Glutamatergic neuron (in vitro differentiated cells): Measurements from ENCODE around the gene ZNF385A. TPM values are rescaled to one million over a fixed set of nuclear protein-coding genes. Genes with fewer than 3 reads are reported as not detected.
A peak's percentile ranks its signal among the peaks of the same experiment; 100 is the strongest.

ENCODE experiments used
- DNase-seq: peaks from one replicate; pipeline ENCODE4 v3.0.0; 2022
- H3K27ac Mint-ChIP-seq: one replicate; pipeline ENCODE4 v1.8.0; 2020; ENCODE audit warnings: mild to moderate bottlenecking, mixed read lengths, inconsistent platforms; ENCODE audit not compliant: unreplicated experiment
- H3K27me3 Mint-ChIP-seq: one replicate; pipeline ENCODE4 v1.8.0; 2020; ENCODE audit warnings: mild to moderate bottlenecking, moderate library complexity, mixed read lengths, inconsistent platforms; ENCODE audit not compliant: unreplicated experiment
- H3K36me3 Mint-ChIP-seq: one replicate; pipeline ENCODE4 v1.8.0; 2020; ENCODE audit warnings: mild to moderate bottlenecking, mixed read lengths, inconsistent platforms; ENCODE audit not compliant: unreplicated experiment
- H3K4me1 Mint-ChIP-seq: one replicate; pipeline ENCODE4 v1.8.0; 2020; ENCODE audit warnings: mild to moderate bottlenecking, low read depth, mixed read lengths, inconsistent platforms; ENCODE audit not compliant: unreplicated experiment
- H3K4me3 Mint-ChIP-seq: one replicate; pipeline ENCODE4 v1.8.0; 2020; ENCODE audit warnings: mild to moderate bottlenecking, mixed read lengths, inconsistent platforms; ENCODE audit not compliant: unreplicated experiment
- H3K9me3 Mint-ChIP-seq: one replicate; pipeline ENCODE4 v1.8.0; 2020; ENCODE audit warnings: mild to moderate bottlenecking, moderate library complexity, mixed read lengths, inconsistent platforms; ENCODE audit not compliant: unreplicated experiment
- total RNA-seq: library from RNA; stranded (reverse); fragmentation: NEBNext Ultra II Directional; extraction: Animal tissue kit (Norgen Biotek cat#: 25700); gene quantifications from one replicate; pipeline ENCODE4 v1.2.1, GENCODE V29; 2021; ENCODE audit not compliant: unreplicated experiment
- TF ChIP-seq, protein P1 (sequence below): fragments of 200-600 bp; sonication (generic); IDR thresholded peaks from one replicate; pipeline ENCODE4 v1.5.0; 2021; ENCODE audit not compliant: partially characterized antibody, unreplicated experiment

ZNF385A gene
- total RNA-seq, 1 donor from 2014 or later = 26.6 TPM

DNA sequence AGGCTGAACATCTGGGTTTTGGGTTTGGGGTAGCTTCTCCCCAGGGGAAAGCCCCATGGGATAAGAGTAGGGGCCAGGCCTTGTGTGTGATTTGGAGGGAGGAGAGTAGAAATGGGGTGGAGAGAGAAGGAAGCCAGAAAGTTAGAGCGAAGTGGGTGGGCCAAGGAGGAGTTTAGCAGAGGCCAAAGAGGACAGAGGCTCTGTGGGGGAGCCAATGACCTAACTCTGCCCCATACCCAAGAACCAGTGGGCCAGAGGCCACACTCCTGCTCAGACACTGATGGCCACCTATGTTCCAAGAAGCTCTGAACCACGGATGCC, 9.3 kb downstream of the ZNF385A start:
- no peak for DNase-seq
- TF ChIP-seq, protein P1, sequence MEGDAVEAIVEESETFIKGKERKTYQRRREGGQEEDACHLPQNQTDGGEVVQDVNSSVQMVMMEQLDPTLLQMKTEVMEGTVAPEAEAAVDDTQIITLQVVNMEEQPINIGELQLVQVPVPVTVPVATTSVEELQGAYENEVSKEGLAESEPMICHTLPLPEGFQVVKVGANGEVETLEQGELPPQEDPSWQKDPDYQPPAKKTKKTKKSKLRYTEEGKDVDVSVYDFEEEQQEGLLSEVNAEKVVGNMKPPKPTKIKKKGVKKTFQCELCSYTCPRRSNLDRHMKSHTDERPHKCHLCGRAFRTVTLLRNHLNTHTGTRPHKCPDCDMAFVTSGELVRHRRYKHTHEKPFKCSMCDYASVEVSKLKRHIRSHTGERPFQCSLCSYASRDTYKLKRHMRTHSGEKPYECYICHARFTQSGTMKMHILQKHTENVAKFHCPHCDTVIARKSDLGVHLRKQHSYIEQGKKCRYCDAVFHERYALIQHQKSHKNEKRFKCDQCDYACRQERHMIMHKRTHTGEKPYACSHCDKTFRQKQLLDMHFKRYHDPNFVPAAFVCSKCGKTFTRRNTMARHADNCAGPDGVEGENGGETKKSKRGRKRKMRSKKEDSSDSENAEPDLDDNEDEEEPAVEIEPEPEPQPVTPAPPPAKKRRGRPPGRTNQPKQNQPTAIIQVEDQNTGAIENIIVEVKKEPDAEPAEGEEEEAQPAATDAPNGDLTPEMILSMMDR = no peak
- Mint-ChIP-seq H3K4me1 (peaks cover 19% of the 10 kb centered on the region), H3K36me3 (no peaks in the 10 kb centered on the region), H3K27ac (no peak overlapping the region), H3K4me3 (no peak overlapping the region), H3K27me3 (peaks cover 9% of the 10 kb centered on the region), H3K9me3 (peaks cover 3% of the 10 kb centered on the region)

DNA sequence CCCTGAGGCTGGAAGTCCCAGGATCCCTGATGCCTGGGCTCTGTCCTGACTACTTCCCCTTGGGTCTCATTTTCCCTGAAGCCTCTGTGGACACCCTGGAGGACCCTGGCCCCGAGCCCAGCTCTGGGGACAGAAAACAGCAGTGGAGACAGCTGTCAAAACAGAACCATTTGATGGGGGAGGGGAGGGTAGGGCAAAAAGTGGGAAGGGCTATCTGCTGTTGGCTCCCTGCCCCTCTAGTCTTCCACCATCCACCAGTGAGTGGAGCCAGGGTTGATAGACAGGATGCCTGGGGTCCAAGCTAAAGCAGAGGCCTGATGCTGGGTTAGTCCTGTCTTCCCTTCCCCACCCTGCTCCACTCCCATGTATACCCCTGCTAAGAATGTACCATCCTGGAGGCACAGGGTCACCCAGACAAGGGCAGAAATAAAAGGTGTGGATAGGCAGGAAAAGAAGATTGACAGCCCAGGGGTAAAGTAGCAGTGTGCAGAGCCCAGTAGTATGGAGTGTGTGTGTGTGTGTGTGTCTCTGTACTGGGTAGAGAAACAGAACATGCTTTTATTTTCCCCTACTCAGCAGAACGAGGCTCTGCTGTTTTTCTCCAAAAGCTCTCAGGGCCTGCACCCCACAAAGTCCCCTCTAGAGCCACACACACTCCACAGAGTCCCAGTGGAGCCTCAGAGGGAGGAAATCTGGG, 9.8 kb downstream of the ZNF385A start:
- Mint-ChIP-seq H3K36me3 (no peaks in the 10 kb centered on the region), H3K27ac (no peak overlapping the region), H3K4me1 (peaks cover 17% of the 10 kb centered on the region), H3K4me3 (no peak overlapping the region), H3K27me3 (peaks cover 9% of the 10 kb centered on the region), H3K9me3 (peaks cover 2% of the 10 kb centered on the region)
- TF ChIP-seq, protein P1 = no peak
- no peak for DNase-seq

DNA sequence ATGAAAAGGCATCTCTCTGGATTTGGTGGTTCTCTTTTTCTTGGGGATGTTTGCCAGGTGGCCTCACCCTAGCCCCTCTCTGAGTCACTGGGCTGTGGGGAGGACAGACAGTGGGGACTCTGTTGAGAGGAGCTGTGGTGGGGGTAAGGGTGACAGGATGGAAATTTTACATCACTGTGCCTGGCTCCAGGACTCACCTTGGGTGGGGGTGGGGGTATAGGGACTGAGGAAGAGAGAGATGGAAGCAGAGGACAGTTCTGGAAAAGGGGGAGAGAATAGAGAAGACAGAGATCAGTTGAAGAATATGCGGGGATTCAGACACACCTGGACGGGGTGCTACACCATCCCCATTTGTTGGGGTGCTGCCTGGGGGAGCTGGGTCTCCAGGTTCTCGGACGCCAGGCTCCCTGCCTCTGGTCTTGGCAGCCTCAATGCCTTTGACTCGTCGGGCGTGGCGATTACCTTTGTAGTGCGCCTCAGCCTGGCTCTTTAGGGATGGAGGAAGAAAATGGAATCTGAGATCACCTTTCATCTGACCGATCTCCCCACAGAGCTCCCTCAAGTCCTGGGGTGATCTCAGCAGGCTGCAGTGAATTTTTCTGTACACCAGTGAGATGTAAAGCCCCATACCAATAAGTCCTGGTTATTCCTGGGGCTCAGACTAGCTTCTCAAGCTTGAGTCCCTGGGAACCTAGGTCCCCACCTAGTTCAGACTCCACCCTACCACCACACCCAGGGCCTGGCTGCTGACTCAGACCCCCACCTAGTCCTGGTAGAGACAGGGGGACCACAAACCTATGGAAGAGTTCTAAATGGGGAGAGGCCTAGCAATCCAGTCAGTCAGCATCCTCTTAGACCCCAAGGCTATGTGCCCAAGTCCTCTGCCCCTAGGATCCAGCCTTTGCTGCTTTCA, 10.6 kb downstream of the ZNF385A start:
- Mint-ChIP-seq H3K4me3 (peak overlapping the region; percentile 3), H3K27ac (no peak overlapping the region), H3K36me3 (no peaks in the 10 kb centered on the region), H3K9me3 (peaks cover 2% of the 10 kb centered on the region), H3K4me1 (peaks cover 17% of the 10 kb centered on the region), H3K27me3 (peaks cover 12% of the 10 kb centered on the region)
- TF ChIP-seq, protein P1 = no peak
- DNase-seq = no peak

DNA sequence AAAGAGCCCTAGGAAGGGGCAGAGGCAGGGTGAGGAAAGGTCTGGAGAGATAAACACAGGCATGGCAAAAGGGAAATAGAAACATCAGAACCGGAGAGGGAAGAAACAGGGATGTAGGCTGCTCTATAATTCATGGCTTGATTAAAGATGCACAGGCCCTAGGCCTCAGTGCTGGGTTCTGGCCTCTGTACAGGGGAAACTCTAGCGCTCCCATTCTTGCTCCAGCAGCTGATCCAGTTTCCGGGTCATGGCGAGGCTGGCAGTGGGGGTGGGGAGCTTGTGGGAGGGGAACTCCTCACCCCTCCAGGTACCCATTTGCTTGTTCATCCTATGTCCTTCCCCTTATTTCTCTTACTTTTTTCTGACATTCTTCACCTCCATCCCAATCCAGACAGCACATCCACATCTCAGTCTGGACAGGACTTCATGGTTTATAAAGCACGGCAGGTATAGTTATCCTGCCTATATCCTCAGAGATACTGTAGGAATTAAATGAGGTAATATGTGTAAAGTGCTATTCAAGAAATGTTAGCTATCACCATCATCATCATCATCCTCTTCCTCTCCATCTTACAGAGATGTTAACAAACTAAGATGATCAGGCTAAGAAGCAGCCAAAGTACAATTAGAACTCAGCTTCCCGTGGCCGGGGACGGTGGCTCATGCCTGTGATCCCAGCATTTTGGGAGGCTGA, 12.3 kb downstream of the ZNF385A start:
- Mint-ChIP-seq H3K4me3 (no peak overlapping the region), H3K4me1 (peaks cover 22% of the 10 kb centered on the region), H3K9me3 (no peaks in the 10 kb centered on the region), H3K36me3 (no peaks in the 10 kb centered on the region), H3K27me3 (peaks cover 6% of the 10 kb centered on the region), H3K27ac (no peak overlapping the region)
- TF ChIP-seq, protein P1 = no peak
- no peak for DNase-seq
